Fibroblast of skin of right quadriceps (primary cell): ENCODE measurements around the gene TMTC2.
A peak's percentile ranks its signal among the peaks of the same experiment; 100 is the strongest.

Experiments used
- DNase-seq: peaks from one replicate; pipeline ENCODE4 v3.0.0-alpha.2; 2013

Gene TMTC2

GRCh38 chr12:82682851-82683261 lies 3.9 kb upstream of the TMTC2 start:
- peak; percentile 13 for DNase-seq

DNA sequence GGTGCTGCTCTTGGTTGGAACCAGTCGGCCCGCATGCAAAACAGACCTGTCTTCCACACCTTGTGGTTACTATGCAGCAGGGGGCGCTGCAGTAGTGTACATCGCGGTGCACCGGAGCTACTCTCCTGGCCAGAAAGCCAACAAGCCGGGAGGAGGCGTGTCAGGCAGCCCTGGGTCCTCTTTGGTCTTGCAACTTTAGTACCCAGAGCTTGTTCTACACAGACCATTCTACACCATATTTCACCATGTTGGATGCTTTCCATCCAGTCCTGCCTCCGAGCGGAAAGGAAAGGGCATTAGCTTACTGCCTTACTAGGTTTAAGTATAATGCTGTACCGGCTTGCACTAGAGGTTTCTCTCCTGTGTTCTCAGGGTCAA lies 927 bp upstream of the TMTC2 start:
- DNase-seq, result peak; percentile 89

DNA sequence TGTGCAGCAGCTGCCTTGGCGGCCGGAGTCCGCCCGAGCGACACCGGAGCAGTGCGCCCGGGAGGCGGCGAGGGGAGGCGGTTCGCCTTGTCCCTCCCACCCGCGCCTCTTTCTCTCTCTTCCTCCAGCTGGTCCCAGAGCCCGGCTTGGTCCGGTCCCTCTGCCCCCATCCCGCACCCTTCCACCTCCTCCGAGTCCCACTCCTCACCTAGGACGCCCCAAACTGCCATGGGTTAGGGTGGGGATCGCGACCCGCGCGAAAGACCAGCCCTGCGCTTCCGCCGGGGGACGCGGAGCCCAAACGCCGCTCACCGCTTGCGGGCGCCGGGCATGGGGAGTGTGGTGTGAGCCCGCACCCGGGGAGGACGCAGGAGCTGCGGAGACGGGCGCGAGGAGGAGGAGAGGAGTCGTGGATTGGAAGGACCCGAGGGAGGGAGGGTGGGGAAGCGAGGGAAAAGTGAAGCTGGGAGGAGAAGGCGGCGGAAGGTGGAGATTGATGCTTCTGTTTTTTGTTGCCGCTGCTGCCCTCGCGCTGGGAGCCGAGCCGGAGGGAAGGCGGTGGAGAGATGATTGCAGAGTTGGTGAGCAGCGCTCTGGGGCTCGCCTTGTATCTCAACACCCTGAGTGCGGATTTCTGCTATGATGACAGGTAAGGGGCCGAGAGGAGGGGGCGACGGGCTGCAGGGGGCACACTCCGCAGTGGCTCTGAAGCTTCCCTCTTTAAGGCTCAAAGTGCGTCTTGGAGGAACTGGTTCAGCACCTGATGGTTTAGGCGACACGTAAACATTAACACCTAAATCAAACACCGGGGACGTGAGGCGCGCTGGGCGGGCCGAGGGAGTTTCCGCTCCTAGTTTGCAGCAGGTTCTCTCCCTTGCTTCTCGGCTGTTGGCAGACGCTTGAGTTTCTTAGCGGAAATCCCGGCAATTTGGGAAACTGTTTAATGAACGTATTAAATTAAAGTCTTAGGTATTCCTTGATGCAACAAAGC lies 610 bp downstream of the TMTC2 start:
- DNase-seq, result peak; percentile 22

- peak; percentile 15 for DNase-seq
These were observed 1.4 kb downstream of the TMTC2 start for GRCh38 chr12:82688035-82688501.

DNA sequence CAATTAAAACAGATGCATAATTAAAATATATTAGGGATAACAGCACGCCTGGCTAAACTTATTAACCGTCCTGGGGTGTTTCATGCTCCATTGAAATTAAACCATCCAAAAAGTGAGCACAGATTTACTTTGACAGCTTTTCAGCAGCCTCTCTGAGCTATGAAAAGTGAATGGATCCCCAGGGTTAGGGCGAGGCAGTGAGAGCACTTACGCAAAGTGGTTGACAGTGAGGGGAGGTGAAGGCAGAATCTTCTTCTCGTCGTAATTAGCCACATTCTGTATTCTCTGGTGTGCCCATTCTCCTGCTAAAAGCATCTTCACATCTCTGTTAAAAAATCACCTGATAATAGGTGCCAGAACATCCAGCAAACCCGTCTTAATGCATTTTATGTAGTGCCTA lies 1.9 kb downstream of the TMTC2 start:
- DNase-seq, result no peak

GRCh38 chr12:82690006-82690405 lies 3.3 kb downstream of the TMTC2 start:
- no peak for DNase-seq

DNA sequence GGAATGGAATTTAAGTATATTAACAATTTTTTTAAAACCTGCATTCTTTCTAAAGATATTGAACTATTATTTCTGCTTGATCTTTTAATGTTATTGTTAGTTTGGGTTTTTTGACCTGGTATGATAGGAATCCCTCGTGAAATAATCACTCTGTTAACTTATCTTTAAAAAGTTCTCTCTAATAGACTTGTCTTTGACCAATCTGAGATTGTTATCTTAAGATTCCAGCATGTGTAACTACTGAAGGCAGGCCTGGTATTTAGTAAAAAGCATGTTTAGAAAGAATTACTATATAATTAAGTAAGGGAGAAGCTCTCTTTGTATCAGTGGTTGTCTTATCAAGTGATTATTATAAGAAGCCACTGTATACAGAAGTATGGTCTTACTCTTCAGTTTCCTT lies 4.8 kb downstream of the TMTC2 start:
- no peak for DNase-seq

DNA sequence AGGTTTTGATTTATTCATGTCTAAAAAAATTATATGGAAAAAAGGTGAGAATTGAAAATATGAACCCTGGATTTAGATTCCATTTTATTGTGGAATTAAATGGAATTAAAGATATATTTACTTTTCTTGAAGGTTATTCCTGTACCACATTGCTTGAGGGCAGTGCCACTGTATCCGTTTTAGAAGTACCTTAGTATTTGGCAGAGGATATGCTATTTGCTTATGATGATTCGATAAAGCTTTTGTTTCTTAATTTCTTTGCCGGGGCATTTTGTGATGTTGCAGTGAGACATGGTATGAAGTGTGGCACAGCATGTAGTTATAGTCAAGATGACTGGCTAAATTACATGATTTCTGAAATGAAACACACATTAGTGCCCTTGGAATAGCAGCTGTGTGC lies 7.6 kb downstream of the TMTC2 start:
- no peak for DNase-seq

DNA sequence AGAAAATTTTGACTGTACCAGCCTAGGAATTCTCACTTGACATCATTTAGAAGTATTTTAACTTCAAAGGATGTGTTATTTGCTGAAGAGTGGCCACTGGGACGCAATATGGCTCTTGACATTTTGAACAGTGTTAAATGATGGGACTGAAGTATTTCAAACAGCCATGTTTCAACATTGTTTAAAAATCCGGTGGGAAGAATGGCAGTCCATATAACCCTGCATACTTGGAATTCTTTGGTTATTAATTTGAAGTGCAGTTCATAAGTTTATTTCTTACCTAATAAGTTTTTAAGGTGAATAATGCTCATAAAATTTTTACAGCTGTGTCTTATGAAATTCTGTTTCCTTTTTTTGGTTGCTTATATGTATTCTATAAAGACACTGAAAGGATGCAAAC lies 8.3 kb downstream of the TMTC2 start:
- DNase-seq, result peak; percentile 60

- DNase-seq, result no peak
These were observed 8.8 kb downstream of the TMTC2 start for GRCh38 chr12:82695531-82695930.

DNA sequence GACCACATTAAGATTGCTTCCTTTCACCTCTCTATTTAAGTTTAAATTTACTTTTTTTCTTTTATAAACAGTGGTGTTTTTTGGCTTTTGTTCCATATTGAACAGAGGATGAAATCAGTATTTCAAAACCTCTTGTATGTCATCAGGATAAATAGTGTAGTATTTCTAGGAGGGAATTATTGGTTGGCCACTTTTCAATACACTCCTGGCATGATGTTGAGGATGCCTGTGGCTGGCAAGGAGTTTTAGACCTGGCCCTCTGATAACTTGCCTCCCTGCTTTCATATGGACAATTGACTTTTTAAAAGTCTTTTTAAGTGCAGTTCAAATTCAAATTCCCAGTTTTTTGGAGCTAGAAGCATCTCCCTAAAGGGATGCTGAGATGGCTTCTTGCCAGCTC lies 9.8 kb downstream of the TMTC2 start:
- no peak for DNase-seq

DNA sequence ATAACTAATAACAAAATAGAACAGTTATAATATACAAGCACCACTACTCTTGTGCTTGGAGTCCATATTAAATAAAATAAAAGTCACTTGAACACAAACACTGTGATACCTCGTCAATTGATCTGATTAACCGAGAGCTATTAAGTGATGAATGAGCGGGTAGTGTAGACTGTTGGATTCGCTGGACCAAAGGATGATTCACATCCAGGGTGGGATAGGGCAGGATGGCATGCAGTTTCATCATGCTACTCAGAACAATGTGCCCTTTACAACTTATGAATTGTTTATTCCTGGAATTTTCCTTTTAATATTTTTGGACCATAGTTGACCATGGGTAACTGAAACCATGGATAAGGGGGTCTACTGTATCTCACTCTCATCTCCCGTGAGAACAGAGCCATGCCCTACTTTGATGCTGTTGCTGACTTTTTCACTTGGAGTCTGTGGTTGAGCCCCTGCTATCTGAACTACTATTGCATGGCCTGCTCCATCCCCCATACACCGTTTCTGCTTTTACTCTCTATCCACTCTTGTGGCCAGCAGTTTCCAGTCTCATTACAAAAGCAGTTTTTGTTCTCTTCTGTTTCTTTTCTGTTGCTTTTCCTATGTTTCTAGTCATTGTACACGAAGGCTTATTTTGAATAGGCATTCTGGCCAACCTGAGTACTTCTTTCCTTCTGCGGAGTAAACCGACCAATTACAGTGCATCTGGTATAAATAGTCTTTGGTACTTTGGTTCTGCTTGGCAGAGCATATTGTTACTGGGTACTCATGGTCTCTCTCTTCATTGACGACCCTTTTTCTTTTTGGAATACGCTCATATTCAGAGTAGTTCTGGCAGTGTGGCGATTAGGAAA lies 12.2 kb downstream of the TMTC2 start:
- no peak for DNase-seq

DNA sequence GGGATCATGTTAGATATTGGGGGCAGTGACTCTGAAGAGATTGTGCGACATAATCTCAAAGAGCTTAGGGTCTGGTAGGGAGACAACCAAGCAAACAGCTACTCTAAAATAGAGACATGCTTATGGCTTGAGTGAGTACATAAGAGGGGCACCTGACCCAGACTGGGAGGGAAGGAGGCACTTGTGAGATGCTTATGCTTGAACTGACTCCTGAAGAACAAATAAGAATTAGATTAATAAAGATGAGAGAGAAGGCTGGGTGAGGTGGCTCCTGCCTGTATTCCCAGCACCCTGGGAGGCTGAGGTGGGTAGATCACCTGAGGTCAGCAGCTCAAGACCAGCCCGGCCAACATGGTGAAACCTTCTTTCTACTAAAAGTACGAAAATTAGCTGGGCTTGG lies 19.1 kb downstream of the TMTC2 start:
- no peak for DNase-seq

DNA sequence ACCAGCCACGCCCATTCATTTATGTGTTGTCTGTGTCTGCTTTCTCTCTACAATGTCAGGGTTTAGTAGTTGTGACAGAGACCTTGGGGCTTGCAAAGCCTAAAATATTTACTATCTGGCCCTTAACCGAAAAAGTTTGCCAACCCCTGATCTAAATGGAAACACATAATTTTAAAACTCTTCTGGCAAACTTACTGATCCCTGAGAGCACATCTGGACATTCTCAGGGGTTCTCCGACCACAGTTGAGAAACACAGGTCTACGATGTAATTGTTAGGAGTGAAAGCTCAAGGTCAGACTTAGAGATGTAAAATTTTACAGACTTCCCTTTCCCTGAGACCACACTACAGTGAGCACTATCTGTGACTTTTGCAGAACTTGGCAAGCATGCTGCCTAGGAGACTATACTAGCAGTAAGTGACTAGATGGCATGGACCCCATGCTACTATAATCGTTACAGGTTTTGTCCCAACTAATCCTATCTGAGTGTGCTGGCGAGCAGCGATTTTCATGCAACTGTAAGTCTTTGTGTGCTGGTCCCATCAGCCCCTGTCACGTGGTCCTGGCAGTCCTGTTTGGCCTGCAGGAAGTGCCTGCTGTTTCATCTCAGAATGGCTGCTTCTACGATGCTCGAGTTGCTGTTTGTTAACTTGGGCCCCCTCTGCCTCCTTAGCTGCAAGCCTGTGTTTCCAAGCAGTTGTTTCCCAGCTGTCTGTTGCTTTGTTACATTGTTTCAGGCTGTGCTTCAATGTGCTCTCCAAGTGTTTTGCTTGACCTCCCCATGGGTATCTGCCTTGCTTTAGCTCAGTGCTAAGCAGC lies 21.6 kb downstream of the TMTC2 start:
- DNase-seq, result no peak

DNA sequence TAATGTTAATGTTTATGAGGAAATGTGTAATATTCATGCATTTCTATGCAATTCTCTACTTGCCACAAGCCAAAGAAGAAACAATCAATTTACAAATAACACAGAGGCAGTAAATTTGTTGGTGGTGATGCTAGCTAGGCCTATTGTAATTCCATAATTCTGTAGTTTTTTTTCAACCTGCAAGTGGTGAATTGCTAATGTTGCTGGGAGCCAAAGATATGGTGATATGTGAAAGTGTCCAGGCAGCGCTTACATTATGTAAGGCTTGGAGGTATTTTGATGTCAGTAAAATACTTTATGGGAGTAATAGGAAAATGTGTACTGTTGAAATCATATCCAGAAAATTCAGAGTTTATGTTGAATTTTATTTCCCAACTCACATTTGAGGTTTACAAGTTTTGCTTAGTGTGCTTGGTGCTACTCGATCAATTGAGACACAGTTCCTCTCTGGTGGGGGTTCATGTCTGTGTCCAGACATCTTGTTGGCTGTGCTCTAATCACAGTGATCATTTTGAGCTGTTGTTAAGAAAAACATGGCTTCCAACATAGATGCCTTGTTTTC lies 23.2 kb downstream of the TMTC2 start:
- DNase-seq, result no peak

- DNase-seq, result no peak
These were observed 24.0 kb downstream of the TMTC2 start for GRCh38 chr12:82710741-82711140.

DNA sequence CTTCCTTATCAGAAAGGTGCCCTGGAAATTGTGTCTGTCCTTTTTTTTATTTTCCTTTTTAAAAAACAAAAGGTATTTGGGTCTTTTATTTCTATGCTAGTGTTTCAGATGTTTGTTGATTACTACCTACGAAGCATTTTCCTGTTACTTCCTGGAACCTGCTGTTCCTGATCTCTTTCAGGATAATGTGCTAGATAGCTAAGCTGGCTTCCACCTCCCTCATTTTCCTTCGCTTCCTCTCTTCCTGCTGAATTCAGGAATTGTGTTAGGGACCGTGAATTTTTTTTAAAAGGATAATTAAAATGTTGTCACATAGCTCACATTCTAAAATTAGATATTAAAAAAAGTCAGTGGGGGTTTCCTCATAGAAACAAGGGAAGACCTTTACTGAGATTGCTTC lies 27.7 kb downstream of the TMTC2 start:
- DNase-seq, result no peak

GRCh38 chr12:82721726-82722125 lies 35.0 kb downstream of the TMTC2 start:
- DNase-seq, result no peak

- no peak for DNase-seq
These were observed 36.4 kb downstream of the TMTC2 start for GRCh38 chr12:82723093-82723492.

GRCh38 chr12:82723891-82724290 lies 37.2 kb downstream of the TMTC2 start:
- no peak for DNase-seq

- DNase-seq, result no peak
These were observed 39.0 kb downstream of the TMTC2 start for GRCh38 chr12:82725741-82726140.

GRCh38 chr12:82727886-82728285 lies 41.2 kb downstream of the TMTC2 start:
- DNase-seq, result no peak

DNA sequence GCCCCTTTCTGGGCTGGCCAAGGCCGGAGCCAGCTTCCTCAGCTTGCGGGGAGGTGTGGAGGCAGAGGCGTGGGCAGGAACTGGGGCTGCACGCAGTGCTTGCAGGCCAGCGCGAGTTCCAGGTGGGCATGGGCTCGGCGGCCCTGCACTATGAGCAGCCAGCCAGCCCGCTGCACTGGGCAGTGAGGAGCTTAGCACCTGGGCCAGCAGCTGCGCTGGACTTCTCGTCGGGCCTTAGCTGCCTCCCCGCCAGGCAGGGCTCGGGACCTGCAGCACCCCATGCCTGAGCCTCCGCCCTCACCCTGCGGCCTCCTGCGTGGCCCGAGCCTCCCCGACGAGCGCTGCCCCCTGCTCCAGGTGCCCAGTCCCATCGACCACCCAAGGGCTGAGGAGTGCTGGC lies 42.0 kb downstream of the TMTC2 start:
- no peak for DNase-seq
